ENCODE data around the gene SMDT1. TPM values are rescaled to one million over a fixed set of nuclear protein-coding genes. Genes with fewer than 3 reads are reported as not detected.

SMDT1 gene, protein sequence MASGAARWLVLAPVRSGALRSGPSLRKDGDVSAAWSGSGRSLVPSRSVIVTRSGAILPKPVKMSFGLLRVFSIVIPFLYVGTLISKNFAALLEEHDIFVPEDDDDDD
- total RNA-seq (2013; cell fraction: nucleolus; rRNA removed), result 14.8 and 21.3 TPM in 2 replicates
- total RNA-seq (2014; rRNA removed) (13.7 and 19.7 TPM in 2 replicates), total RNA-seq (2014; rRNA removed; fragmentation: Illumina TruSeq; extraction: Trizol) (15.4 and 19.7 TPM in 2 replicates), total RNA-seq (2021) (133 and 140 TPM in 2 replicates), polyA plus RNA-seq (2011; rRNA removed) (57.4 and 69.4 TPM in 2 replicates), polyA plus RNA-seq (2014; fragmentation: Illumina TruSeq; extraction: Trizol) (25.0 and 27.8 TPM in 2 replicates), polyA plus RNA-seq (2014; fragmentation: Nextera tagmentation; extraction: Ambion mirVana) (10 to 100 TPM; 25.5 to 63.1 TPM), polyA plus RNA-seq (2014; rRNA removed) (106 and 108 TPM in 2 replicates), polyA plus RNA-seq (2016; fragmentation: Nextera tagmentation; extraction: Ambion mirVana) (100 to 1,000 TPM; 163 to 176 TPM), polyA minus RNA-seq (2011; rRNA and poly(A)+ RNA removed) (7.9 and 23.0 TPM in 2 replicates), Bru-seq, nascent RNA (percentile 88 among the genes with signal in this experiment), BruChase-seq, experiment 1, labeled RNA remaining after a 6-hour chase (percentile 83 among the genes with signal in this experiment), BruChase-seq, experiment 2, labeled RNA remaining after a 2-hour chase (percentile 77 among the genes with signal in this experiment)
- polyA plus RNA-seq (2011; ENCODE audit: low read depth), result 50.1 TPM
- 82.2 and 83.3 TPM in 2 replicates for polyA plus RNA-seq (2011; cell fraction: cytosol; rRNA removed)
- 28.4 and 35.8 TPM in 2 replicates for polyA plus RNA-seq (2011; cell fraction: nucleus; rRNA removed)
- polyA plus RNA-seq (2012), result 162 and 211 TPM in 2 replicates
- 8.6 and 8.8 TPM in 2 replicates for polyA minus RNA-seq (2011; cell fraction: cytosol; rRNA and poly(A)+ RNA removed)
- polyA minus RNA-seq (2011; cell fraction: nucleus; rRNA and poly(A)+ RNA removed), result 7.6 and 12.1 TPM in 2 replicates
- long read RNA-seq, experiment 1, transcript SMDT1-201 (3 exons, 1,567 nt), result major isoform, 26 of 30 reads
- long read RNA-seq, experiment 1, partial matches to known transcripts, result 0 of 30 reads
- long read RNA-seq, experiment 1, other reads (novel, unspliced or antisense), result 2 of 30 reads
- long read RNA-seq, experiment 2, transcript SMDT1-201 (3 exons, 1,567 nt), result major isoform, 12 of 14 reads
- long read RNA-seq, experiment 2, partial matches to known transcripts, result 0 of 14 reads
- long read RNA-seq, experiment 2, other reads (novel, unspliced or antisense), result 1 of 14 reads

DNA sequence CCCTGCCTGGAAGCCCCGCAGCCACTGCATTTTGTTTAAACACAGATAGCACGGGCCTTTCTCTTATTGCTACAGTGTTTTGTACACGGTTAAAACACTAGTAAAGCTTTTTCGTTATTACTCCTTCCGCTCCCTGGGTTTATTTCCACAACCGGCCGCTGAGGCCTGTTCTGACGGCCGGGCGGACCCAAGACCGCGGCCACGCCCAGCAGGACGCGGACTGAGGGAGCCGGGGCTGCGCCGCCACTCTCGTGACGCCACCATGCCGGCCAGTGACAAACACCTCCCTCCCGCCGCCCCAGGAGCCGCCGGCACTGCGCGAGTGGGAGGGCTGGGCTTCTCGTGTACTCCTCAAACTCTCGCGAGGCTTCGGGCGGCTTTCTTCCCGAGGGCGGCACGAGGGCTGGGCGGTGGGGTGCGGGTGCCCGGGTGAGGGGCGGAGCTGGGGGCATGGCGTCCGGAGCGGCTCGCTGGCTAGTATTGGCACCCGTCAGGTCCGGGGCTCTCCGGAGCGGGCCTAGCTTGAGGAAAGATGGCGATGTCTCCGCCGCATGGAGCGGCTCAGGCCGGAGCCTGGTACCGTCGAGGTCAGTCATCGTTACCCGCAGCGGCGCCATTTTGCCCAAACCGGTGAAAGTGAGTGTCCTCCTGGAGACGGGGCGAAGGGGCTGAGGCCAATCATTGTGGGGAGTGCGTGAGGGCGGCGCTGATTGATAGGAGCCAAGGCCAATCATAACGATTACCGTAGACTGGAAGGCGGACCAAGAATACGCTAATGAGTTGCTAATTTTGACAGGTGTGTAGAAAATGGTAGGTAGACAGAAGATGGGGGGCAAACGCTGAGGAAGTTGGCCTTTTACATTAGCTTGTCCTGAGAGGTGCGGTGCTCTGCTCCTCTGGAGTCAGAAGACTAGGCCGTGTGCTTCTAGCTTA is at the start of gene SMDT1:
SMDT1 (plus strand) TSS at position 382 of the 933 bp plus-strand sequence; CDS start at position 451, 69 bp downstream.
- peak within 1 kb of the TSS; percentile 85 for H3K4me2 ChIP-seq (ENCODE audit: control insufficient read depth, insufficient read depth)
- ChIA-PET CTCF (interaction anchor here (0.5 to 2.1 kb wide), 8 partner anchors 9 to 413 kb away, joined by 3 to 24 read pairs (median 4); partner anchors contain the start of genes NAGA and NDUFA6), POLR2A (interaction anchor here (0.6 to 3.9 kb wide), 12 partner anchors 10 to 361 kb away, joined by 3 to 47 read pairs (median 4); partner anchors contain the start of genes CCDC134, CENPM, NAGA and NDUFA6), RAD21 (ENCODE audit: unreplicated experiment) (interaction anchor here (1.0 to 3.3 kb wide), 8 partner anchors 10 to 394 kb away, joined by 3 to 32 read pairs (median 4); partner anchors contain the start of genes CENPM and NDUFA6), SMC1A (ENCODE audit: uncharacterized antibody, unreplicated experiment) (interaction anchor here (0.6 to 3.5 kb wide), 7 partner anchors 9 to 605 kb away, joined by 3 to 29 read pairs (median 3); partner anchors contain the start of genes NAGA and NDUFA6)
- H3K9ac ChIP-seq (ENCODE audit: control insufficient read depth, insufficient read depth, low read length), result peak within 1 kb of the TSS; percentile 90
- BruUV-seq (replicated peaks), result TSS peak; percentile 76
- peak within 1 kb of the TSS; percentile 90 for H3K27ac ChIP-seq (ENCODE audit: control insufficient read depth, insufficient read depth)
- H3K36me3 ChIP-seq (ENCODE audit: control insufficient read depth in 2 of 2, insufficient read depth in 2 of 2, low read length in 1 of 2), result peaks cover 2 to 9% of the 10 kb centered on the region in 2 experiments; a peak in 2 of 4 replicates
- H2AFZ ChIP-seq (ENCODE audit: control insufficient read depth, low read depth, low read length), result peak within 1 kb of the TSS; percentile 88
- ATAC-seq (peak; percentile 95), FAIRE-seq (peak; percentile 94), DNase-seq (ENCODE audit: low read depth, low spot score) (peak; percentile 99)
- peak within 1 kb of the TSS; percentile 81 for H3K4me3 ChIP-seq
- in situ Hi-C loops (cut with MboI) (no loop called here), intact Hi-C loops (cut with micrococcal nuclease; ENCODE audit: unreplicated experiment) (loop anchor here (2.0 kb wide), 1 partner anchor 49 kb away; no protein-coding TSS in a partner anchor)
- no peaks in the 10 kb centered on the region for H3K9me3 ChIP-seq (replicated peaks; ENCODE audit: control insufficient read depth, insufficient read depth, low read length)
- H3K79me2 ChIP-seq (ENCODE audit: control insufficient read depth, insufficient read depth, low read length), result peaks cover 22% of the 10 kb centered on the region
- 1% methylated on average over 71 of the region's 71 CpGs for WGBS (ENCODE audit: insufficient coverage, insufficient replicate concordance, low lambda C conversion rate, missing lambda C conversion rate)
- H3K27me3 ChIP-seq (replicated peaks in 1 of 2; ENCODE audit: control insufficient read depth in 2 of 2, insufficient read depth in 2 of 2, low read length in 1 of 2), result no peaks in the 10 kb centered on the region
- peaks cover 12% of the 10 kb centered on the region for H3K4me1 ChIP-seq (ENCODE audit: control insufficient read depth, insufficient read depth, low read length)
- no peaks in the 10 kb centered on the region for H4K20me1 ChIP-seq (ENCODE audit: control insufficient read depth, insufficient read depth)
- TF ChIP-seq, protein P1, sequence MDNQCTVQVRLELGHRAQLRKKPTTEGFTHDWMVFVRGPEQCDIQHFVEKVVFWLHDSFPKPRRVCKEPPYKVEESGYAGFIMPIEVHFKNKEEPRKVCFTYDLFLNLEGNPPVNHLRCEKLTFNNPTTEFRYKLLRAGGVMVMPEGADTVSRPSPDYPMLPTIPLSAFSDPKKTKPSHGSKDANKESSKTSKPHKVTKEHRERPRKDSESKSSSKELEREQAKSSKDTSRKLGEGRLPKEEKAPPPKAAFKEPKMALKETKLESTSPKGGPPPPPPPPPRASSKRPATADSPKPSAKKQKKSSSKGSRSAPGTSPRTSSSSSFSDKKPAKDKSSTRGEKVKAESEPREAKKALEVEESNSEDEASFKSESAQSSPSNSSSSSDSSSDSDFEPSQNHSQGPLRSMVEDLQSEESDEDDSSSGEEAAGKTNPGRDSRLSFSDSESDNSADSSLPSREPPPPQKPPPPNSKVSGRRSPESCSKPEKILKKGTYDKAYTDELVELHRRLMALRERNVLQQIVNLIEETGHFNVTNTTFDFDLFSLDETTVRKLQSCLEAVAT (IDR thresholded peaks at IDR 0.05), result no peak; the same call in 1 of the 2 replicates
- TF ChIP-seq, protein P2, sequence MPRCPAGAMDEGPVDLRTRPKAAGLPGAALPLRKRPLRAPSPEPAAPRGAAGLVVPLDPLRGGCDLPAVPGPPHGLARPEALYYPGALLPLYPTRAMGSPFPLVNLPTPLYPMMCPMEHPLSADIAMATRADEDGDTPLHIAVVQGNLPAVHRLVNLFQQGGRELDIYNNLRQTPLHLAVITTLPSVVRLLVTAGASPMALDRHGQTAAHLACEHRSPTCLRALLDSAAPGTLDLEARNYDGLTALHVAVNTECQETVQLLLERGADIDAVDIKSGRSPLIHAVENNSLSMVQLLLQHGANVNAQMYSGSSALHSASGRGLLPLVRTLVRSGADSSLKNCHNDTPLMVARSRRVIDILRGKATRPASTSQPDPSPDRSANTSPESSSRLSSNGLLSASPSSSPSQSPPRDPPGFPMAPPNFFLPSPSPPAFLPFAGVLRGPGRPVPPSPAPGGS (IDR thresholded peaks at IDR 0.05; ENCODE audit: borderline replicate concordance, insufficient read depth, low read depth, low read length, poor library complexity, severe bottlenecking), result peak; percentile 59
- no peak for TF ChIP-seq ZNF24 (IDR thresholded peaks at IDR 0.05)
- TF ChIP-seq, protein P3, sequence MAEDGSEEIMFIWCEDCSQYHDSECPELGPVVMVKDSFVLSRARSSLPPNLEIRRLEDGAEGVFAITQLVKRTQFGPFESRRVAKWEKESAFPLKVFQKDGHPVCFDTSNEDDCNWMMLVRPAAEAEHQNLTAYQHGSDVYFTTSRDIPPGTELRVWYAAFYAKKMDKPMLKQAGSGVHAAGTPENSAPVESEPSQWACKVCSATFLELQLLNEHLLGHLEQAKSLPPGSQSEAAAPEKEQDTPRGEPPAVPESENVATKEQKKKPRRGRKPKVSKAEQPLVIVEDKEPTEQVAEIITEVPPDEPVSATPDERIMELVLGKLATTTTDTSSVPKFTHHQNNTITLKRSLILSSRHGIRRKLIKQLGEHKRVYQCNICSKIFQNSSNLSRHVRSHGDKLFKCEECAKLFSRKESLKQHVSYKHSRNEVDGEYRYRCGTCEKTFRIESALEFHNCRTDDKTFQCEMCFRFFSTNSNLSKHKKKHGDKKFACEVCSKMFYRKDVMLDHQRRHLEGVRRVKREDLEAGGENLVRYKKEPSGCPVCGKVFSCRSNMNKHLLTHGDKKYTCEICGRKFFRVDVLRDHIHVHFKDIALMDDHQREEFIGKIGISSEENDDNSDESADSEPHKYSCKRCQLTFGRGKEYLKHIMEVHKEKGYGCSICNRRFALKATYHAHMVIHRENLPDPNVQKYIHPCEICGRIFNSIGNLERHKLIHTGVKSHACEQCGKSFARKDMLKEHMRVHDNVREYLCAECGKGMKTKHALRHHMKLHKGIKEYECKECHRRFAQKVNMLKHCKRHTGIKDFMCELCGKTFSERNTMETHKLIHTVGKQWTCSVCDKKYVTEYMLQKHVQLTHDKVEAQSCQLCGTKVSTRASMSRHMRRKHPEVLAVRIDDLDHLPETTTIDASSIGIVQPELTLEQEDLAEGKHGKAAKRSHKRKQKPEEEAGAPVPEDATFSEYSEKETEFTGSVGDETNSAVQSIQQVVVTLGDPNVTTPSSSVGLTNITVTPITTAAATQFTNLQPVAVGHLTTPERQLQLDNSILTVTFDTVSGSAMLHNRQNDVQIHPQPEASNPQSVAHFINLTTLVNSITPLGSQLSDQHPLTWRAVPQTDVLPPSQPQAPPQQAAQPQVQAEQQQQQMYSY (CRISPR knock-in tag; IDR thresholded peaks at IDR 0.05), result 0 out of 2 replicates have a peak, but pooled peaks have one; percentile 70
- peak; percentile 79; the same call in 1 of the 2 replicates for TF ChIP-seq CBX5 (IDR thresholded peaks at IDR 0.05; ENCODE audit: low read depth)
- peak; percentile 89 for TF ChIP-seq POU2F2 (IDR thresholded peaks at IDR 0.05; ENCODE audit: borderline replicate concordance, low read depth, low read length)
- TF ChIP-seq PAX5 (IDR thresholded peaks at IDR 0.05; ENCODE audit: borderline replicate concordance, low read depth, low read length), result 0 out of 2 replicates have a peak, but pooled peaks have one; percentile 29
- peak; percentile 84 for TF ChIP-seq DPF2 (IDR thresholded peaks at IDR 0.05)
